ENCODE measurements around the gene PTPN9.
"Not testable (repeated sequence)": the region's sequence is repeated elsewhere in the genome, so short reads cannot be mapped to it uniquely, and the experiment has no call there.

The PTPN9 gene

DNA sequence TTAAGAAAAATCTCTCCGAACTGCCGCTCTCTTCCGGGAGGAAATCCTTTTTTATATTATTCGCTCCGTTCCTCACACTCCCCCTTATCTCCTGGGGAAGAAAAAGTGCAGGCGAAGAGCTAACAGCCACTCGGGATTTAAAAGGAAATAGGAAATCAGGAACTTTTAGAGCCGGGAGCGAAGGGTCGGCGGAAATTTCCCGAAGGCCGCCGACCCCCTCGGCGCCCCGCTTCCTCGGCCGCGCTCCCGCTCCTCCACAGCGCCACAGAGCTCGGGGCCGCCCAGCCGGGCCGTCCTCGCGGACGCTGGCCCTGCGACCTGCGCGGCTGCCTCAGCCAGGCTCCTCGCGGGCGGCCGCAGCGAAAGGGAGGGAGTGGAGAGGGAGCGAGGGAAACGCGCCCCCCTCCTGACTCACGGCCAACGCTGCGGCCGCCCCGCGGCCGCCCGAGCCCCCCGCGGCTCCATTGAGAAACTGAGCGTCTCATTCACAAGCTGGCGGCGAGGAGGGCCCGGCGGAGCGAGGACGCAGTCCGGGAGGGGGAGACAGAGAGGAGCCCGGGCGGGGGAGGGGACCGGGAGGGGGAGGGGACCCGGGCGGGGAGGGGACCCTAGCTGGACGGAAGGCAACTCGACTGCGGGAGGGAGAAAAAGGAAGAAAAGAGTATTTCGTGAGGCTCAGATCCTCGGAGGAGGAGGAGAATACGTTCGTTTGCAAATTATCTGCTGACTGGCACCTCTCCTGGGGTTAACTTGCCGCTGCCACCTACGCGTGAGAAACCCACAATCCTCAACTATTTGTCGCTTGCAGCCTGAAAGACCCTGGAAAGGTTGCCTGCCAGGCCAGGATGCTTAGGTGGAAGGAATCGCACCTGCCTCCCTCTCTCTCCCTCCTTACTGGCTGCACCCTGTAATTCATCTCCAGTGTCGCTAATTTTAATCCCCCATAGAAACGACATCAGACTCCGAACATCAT is at the start of gene PTPN9:
Gene PTPN9, minus strand, starts transcription at position 368 of the 973 bp plus-strand sequence. CDS start 539 bp downstream, outside the sequence.
- DNase-seq (ENCODE audit: low spot score), result peak; percentile 90

- peak; percentile 97 for DNase-seq (ENCODE audit: low spot score)
Measured at GRCh38 chr15:75625542-75626347, 46.6 kb upstream of the PTPN9 start, which contains the start of gene SNUPN. Gene SNUPN, minus strand, starts transcription at chr15:75625725. Its CDS starts 4,674 bp downstream, at chr15:75621051.

DNA sequence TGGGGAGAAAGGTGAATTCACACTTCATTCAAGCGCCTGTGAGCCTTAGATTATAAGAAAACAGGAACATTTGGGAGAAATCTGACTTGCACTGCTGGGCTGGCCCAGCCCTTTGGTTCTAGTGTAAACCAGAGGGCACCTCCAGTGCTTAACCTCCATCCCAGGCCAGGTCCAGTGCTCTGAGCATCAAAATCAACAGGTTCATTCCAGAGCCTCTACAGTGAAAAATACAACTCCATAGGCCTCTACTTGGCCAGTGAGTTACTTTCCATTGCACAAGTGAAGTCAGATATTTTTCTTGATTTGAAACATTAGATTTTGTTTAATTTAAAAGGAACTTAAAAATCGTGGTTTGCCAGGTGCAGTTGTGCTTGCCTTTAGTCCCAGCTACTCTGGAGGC is 43.4 kb upstream of the PTPN9 start:
- DNase-seq (ENCODE audit: low spot score), result no peak

- DNase-seq (ENCODE audit: low spot score), result peak; percentile 92
Measured at GRCh38 chr15:75620841-75621391, 41.8 kb upstream of the PTPN9 start.

- DNase-seq (ENCODE audit: low spot score), result peak; percentile 78
Measured at GRCh38 chr15:75620058-75620820, 41.1 kb upstream of the PTPN9 start.

GRCh38 chr15:75616766-75617165 is 37.7 kb upstream of the PTPN9 start:
- DNase-seq (ENCODE audit: low spot score), result no peak

DNA sequence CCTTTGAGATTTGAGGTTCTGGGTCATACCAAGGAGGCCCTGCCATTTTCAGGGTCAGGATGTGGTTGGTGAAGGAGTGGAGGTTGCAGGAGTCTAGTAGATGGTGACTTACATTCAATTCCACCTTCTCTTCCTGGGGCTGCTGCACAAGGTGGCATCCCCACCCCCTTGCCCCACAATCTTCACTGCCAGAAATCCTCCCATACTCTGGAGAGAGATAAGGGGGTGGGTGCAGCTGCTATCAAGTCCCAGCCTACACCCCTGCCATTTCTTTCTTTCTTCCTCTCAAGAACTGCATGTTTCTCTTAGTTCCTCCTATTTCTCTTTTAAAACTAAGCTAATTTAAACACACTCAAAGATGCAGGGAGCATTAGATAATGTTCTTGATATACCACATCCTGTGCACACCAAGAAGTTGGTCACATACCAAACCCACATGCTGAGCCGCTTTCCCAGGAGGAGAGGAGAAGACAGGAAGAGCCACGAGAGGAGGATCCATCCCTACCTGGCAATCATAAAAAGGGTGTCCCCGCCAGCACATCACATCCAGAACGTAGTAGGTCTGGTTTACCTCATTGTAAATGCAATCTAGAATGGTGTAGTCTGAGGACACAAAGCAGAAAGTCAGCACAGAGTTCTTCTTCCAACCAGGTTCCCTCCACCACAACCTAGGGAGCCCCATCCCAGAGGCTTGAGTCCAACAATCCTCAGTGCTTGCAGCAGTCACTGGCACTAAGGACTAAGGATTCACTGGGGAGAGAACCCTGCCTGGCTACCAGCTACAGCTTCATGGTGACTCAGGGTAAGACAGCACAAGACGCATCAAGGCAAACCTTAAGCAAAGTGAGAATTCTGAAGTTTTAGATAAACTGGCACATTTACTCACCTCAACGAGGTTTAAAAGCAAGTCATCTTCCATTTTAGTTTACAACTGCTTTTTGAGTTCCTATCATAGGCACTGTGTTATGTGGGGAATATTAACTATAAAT is 27.9 kb upstream of the PTPN9 start:
- DNase-seq (ENCODE audit: low spot score), result no peak

DNA sequence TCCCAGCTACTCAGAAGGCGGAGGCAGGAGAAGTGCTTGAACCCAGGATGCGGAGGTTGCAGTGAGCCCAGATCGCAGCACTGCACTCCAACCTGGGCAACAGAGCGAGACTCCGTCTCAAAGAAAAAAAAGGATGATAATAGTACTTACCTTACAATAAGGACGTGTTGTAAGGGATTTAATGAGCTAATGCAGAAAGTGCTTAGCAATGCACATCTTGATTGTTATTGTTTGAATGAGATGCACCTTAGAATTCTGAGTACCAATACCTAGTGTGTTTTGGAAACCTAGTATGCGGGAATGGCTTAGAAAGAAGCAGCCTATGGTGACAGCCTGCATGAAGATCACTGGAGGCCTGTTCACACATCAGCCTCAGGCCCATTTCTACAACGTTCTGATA is 26.9 kb upstream of the PTPN9 start:
- DNase-seq (ENCODE audit: low spot score), result no peak

- no peak for DNase-seq (ENCODE audit: low spot score)
Measured at GRCh38 chr15:75599401-75599800, 20.3 kb upstream of the PTPN9 start.

DNA sequence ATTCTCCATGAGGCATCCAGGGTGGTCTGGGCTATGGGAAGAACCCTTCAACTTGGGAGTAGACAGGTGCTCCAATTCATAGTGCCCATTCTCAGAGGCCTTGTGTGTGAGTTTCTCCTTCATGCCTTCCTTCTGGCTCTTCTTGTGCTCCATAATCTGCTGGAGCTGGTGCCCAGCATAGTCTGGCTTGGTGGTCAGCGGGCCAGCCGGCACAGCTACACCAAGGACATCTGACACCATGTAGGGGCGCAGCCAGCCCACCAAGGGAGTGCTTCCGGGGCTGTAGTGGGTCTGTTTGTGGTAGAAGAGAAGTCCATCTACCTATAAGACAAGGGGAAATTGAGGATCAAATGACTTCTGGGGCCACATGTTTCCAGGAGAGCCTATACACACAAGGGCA is 19.2 kb upstream of the PTPN9 start:
- DNase-seq (ENCODE audit: low spot score), result no peak

DNA sequence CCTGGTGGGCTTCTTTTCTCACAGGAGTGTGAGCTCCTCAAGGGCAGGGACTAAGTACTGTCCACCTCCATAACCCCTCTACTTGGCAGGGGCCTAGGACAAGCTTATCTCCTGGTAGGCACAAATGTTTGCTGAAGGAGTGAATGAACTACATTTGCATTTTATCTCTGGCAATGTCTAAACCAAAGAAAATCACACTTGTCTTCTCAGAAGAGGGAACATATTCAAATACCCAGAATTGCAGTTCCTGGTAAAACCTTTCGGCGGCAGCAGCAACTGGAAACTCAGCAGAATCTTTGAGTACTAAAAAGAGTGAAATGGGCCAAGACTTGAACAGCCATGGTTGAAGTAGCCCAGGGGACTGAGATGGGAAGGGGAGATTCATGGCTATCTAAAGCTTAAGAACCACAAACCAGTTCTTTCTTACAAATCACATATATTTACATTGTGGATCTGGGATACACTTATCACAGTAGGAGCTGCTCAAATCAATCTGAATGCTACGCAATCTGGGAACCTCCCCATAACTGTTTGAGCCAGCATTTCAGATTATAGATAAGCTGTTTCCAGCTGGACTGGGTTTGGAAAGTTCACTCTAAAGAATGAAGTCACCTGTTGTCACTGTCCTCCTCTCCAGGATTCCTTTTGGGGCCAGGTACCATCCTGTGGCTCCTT is 18.7 kb upstream of the PTPN9 start:
- peak; percentile 54 for DNase-seq (ENCODE audit: low spot score)

- DNase-seq (ENCODE audit: low spot score), result no peak
Measured at GRCh38 chr15:75596703-75597345, 17.7 kb upstream of the PTPN9 start.

GRCh38 chr15:75594276-75594675 is 15.2 kb upstream of the PTPN9 start:
- no peak for DNase-seq (ENCODE audit: low spot score)

DNA sequence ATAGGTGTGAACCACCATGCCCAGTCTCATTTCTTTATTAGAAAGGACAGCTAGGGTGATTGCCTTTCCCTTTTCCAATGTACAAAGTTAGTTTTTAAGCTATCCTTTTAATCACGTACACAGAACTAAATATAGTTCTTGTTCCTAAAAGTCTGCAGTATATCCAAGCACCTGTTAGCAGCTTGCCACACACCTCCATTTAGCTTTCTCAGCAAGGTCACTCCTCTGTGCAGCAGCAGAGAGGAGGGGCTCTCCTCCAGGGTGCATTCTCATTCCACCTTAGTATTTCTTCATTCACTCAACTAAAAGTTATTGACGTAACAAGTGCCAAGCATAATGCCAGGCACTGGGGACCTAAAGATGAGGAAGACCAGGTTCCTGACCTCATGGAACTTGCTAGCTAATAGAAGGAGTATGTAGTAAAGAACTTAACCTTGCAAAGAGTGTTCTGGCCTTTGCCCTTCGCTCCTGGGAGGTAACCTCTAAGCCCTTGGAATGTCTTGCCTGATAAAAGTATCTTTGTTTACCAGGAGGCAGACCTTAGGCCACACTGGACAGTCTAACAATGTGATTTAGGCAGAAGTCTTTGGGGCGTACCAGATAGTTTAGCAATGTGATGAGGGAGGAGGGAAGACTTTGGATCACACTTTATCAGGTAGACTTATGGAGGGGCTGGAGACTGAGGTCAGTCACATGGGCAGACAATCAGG is 12.7 kb upstream of the PTPN9 start:
- DNase-seq (ENCODE audit: low spot score), result no peak

DNA sequence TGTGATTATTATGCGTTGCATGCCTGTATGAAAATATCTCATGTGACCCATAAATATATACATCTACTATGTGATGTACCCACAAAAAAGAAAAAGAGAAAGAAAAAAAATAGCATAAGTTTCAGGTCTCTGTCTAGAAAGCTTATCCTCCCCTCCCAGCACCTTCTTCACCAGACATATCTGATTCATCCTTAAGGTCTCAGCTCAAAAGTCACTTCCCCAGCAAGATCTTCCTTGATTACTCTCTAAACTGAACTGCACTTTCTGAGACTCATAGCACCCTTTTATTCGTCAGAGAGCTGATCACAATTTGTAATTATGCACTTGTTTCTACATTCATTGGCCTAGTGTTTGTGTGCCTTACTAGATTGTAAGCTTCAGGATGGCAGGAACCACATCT is 11.1 kb upstream of the PTPN9 start:
- DNase-seq (ENCODE audit: low spot score), result no peak

DNA sequence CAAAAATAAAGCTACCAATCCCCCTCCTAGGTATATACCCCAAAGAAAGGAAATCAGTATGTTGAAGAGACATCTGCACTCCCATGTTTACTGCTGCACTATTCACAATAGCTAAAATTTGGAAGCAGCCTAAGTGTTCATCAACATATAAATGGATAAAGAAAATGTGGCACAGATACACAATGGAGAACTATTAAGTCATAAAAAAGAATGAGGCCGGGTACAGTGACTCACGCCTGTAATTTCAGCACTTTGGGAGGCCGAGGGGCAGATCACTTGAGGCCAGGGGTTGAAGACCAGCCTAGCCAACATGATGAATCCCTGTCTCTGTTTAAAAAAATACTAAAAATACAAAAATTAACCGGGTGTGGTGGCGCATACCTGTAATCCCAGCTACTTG is 10.0 kb upstream of the PTPN9 start:
- no peak for DNase-seq (ENCODE audit: low spot score)

- not testable (repeated sequence) for DNase-seq (ENCODE audit: low spot score)
Measured at GRCh38 chr15:75586422-75586821, 7.3 kb upstream of the PTPN9 start.

- no peak for DNase-seq (ENCODE audit: low spot score)
Measured at GRCh38 chr15:75584121-75584520, 5.0 kb upstream of the PTPN9 start.

- DNase-seq (ENCODE audit: low spot score), result no peak
Measured at GRCh38 chr15:75583701-75584100, 4.6 kb upstream of the PTPN9 start.

Data from AG20443 (cell line).